MM.1S (cell line): ENCODE data around the gene KDM4C.

ENCODE experiments used
- CTCF ChIP-seq: fragments of 300-600 bp; sonication (generic); IDR thresholded peaks from 2 replicates; pipeline ENCODE4 v1.5.1; 2016; ENCODE audit warnings: antibody characterized with exemption, low read length, mixed read lengths
- EZH2phosphoT487 ChIP-seq: fragments of 300-600 bp; sonication (generic); IDR thresholded peaks from 2 replicates; pipeline ENCODE4 v1.6.1; 2018; ENCODE audit warnings: antibody characterized with exemption, low read length

GRCh38 chr9:6884990-6885389, 127.2 kb downstream of the KDM4C start:
- TF ChIP-seq CTCF (no peak), EZH2phosphoT487 (no peak)
